GM12878 (cell line): ENCODE measurements around the gene CLEC2A. TPM values are rescaled to one million over a fixed set of nuclear protein-coding genes. Genes with fewer than 3 reads are reported as not detected.

Experiments
- ATAC-seq: fragments of 200-7000 bp; cut with Tn5 transposase; 3 replicates; pipeline ENCODE4 v1.9.1; 2020; ENCODE audit warnings: mild to moderate bottlenecking, moderate library complexity
- BruUV-seq: library from RNA; stranded (reverse); fragments of 400-500 nt; replicated peaks from 2 replicates; lab custom pipeline; 2021; lab: Mats Ljungman, UMichigan
- CTCF ChIA-PET: fragments of 300-600 bp; sonication (Branson Sonifier 250); formaldehyde crosslinking; extraction: SDS; loops from one replicate; lab custom pipeline; 2021; ENCODE audit warnings: inconsistent platforms; lab: Yijun Ruan, JAX
- POLR2A ChIA-PET: fragments of 350-600 bp; formaldehyde crosslinking; extraction: SDS; loops from one replicate; lab custom pipeline; 2021; ENCODE audit warnings: inconsistent platforms; lab: Charles Lee
- RAD21 ChIA-PET: fragments of 300-600 bp; sonication (Branson Sonifier 250); formaldehyde crosslinking; loops from one replicate; lab custom pipeline; 2023; ENCODE audit warnings: antibody characterized with exemption; ENCODE audit not compliant: unreplicated experiment; lab: Charles Lee
- SMC1A ChIA-PET: fragments of 300-600 bp; sonication (Branson Sonifier 250); formaldehyde crosslinking; loops from one replicate; lab custom pipeline; 2023; ENCODE audit not compliant: unreplicated experiment, uncharacterized antibody; lab: Charles Lee
- DNase-seq: peaks from one replicate; pipeline ENCODE4 v3.0.0-alpha.2; 2011; ENCODE audit warnings: low read depth, low spot score
- FAIRE-seq: peaks from 3 replicates; lab custom pipeline; 2011; peaks lifted over from hg19 to GRCh38; lab: Jason Lieb, UNC
- H2AFZ ChIP-seq: 2 replicates; pipeline ENCODE4 v1.6.0; 2011; ENCODE audit warnings: low read depth, low read length, control low read depth; ENCODE audit not compliant: control insufficient read depth
- H3K27ac ChIP-seq: 2 replicates; pipeline ENCODE4 v1.5.1; 2011; ENCODE audit warnings: control low read depth; ENCODE audit not compliant: control insufficient read depth, insufficient read depth
- H3K27me3 ChIP-seq, 2 experiments: replicated peaks in 1 of 2; 2 replicates each; pipeline versions ENCODE4 v1.6.0 to v1.6.1; 2011; ENCODE audit warnings: low read length in 1 of 2; ENCODE audit not compliant: control insufficient read depth in 2 of 2, insufficient read depth in 2 of 2
- H3K36me3 ChIP-seq, 2 experiments: 2 replicates each; pipeline ENCODE4 v1.5.1; 2011; ENCODE audit warnings: low read length in 1 of 2; ENCODE audit not compliant: control insufficient read depth in 2 of 2, insufficient read depth in 2 of 2
- H3K4me1 ChIP-seq: 2 replicates; pipeline ENCODE4 v1.6.1; 2011; ENCODE audit warnings: mild to moderate bottlenecking, low read length, moderate library complexity, mixed read lengths; ENCODE audit not compliant: control insufficient read depth, insufficient read depth
- H3K4me2 ChIP-seq: 2 replicates; pipeline ENCODE4 v1.6.0; 2011; ENCODE audit warnings: control low read depth; ENCODE audit not compliant: control insufficient read depth, insufficient read depth
- H3K4me3 ChIP-seq: fragments of 200-600 bp; sonication (generic); 2 replicates; pipeline ENCODE4 v1.5.1; 2016
- H3K79me2 ChIP-seq: 2 replicates; pipeline ENCODE4 v1.6.0; 2011; ENCODE audit warnings: low read length; ENCODE audit not compliant: control insufficient read depth, insufficient read depth
- H3K9ac ChIP-seq: 2 replicates; pipeline ENCODE4 v1.8.0; 2011; ENCODE audit warnings: low read length, control low read depth, mixed read lengths; ENCODE audit not compliant: control insufficient read depth, insufficient read depth
- H3K9me3 ChIP-seq: replicated peaks from 3 replicates; pipeline ENCODE4 v1.5.1; 2011; ENCODE audit warnings: mild to moderate bottlenecking, low read length; ENCODE audit not compliant: control insufficient read depth, insufficient read depth
- H4K20me1 ChIP-seq: 2 replicates; pipeline ENCODE4 v1.6.0; 2011; ENCODE audit not compliant: control insufficient read depth, insufficient read depth
- CBX5 ChIP-seq: sonication (generic); IDR thresholded peaks from 2 replicates; pipeline ENCODE4 v1.6.1; 2016; ENCODE audit warnings: low read depth, moderate library complexity, mild to moderate bottlenecking, inconsistent platforms
- SUPT20H ChIP-seq: IDR thresholded peaks from 2 replicates; pipeline ENCODE4 v1.6.1; 2011; ENCODE audit warnings: low read depth, mild to moderate bottlenecking, low read length, moderate library complexity, borderline replicate concordance; ENCODE audit not compliant: control insufficient read depth
- USF1 ChIP-seq: IDR thresholded peaks from 2 replicates; pipeline ENCODE4 v1.6.1; 2011; ENCODE audit warnings: borderline replicate concordance, low read depth, mild to moderate bottlenecking, moderate library complexity, mixed read lengths, low read length; ENCODE audit not compliant: insufficient read depth; ENCODE audit errors: extremely low read length
- WGBS: methylation state at CpG from one replicate; pipeline ENCODE4 v1.1.6; 2016; ENCODE audit warnings: low lambda C conversion rate; ENCODE audit not compliant: insufficient replicate concordance, insufficient coverage; ENCODE audit errors: missing lambda C conversion rate; 5-methylcytosine and 5-hydroxymethylcytosine counted together
- in situ Hi-C: fragments of 300-500 bp; cut with MboI; formaldehyde crosslinking; loops from 9 replicates; pipeline ENCODE4 v1.14.3; 2018; ENCODE audit warnings: mixed read lengths
- intact Hi-C: fragments of 100-400 bp; cut with micrococcal nuclease; formaldehyde crosslinking; loops from one replicate; pipeline ENCODE4 v1.14.2; 2022; ENCODE audit not compliant: unreplicated experiment
- polyA plus RNA-seq, 11 experiments: library from polyadenylated mRNA; depleted of rRNA in 4 of 11; unstranded in 6 of 11; stranded (reverse) in 5 of 11; fragments of >200 nt; fragmentation: Nextera tagmentation in 4 of 11; fragmentation: Illumina TruSeq in 1 of 11; extraction: Ambion mirVana in 4 of 11; extraction: Trizol in 1 of 11; gene quantifications; 1 replicate in 1 of 11; 2 replicates in 10 of 11; pipeline versions ENCODE4 v1.2.1 to v1.2.3, GENCODE V29; 2011 to 2016; ENCODE audit warnings: inconsistent platforms in 2 of 11, missing spikeins in 2 of 11, low read depth in 1 of 11
- total RNA-seq, 4 experiments: library from RNA; depleted of rRNA in 3 of 4; stranded (reverse); fragments of >200 nt in 3 of 4; fragmentation: Illumina TruSeq in 1 of 4; extraction: Trizol in 1 of 4; gene quantifications; 2 replicates each; pipeline versions ENCODE4 v1.2.1 to v1.2.3, GENCODE V29; 2013 to 2021
- TF ChIP-seq, protein P1 (sequence below): fragments of 450-650 bp; IDR thresholded peaks from 2 replicates; pipeline ENCODE4 v1.6.1; 2017; ENCODE audit warnings: antibody characterized with exemption, mild to moderate bottlenecking, moderate library complexity

CLEC2A gene
- total and polyA plus RNA-seq, 10 of the 15 experiments (the other 5 are each of a cell fraction or from before 2014, with no cell fraction given) = not detected

DNA sequence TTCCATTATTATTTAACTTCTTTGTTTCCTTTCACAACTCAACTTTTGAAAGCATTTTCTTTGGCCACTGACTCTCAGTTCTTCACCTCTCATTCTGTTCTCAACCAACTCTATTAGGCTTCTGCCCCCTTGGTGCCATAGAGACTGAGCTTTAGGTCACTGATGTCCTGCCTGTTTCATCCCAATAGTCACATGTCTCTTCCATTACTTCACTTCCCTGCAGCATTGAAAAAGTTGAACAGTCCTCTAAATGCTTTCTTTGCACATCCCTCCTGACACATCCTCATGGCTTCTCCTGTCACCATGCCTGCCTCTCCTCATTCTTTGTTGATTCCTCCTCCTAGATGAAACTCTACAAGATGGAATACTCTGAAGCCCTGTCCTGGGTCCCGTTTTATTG, 41.8 kb upstream of the CLEC2A start:
- ChIA-PET RAD21 (no interaction called here), POLR2A (no interaction called here), CTCF (no interaction called here), SMC1A (no interaction called here)
- TF ChIP-seq, protein P1, sequence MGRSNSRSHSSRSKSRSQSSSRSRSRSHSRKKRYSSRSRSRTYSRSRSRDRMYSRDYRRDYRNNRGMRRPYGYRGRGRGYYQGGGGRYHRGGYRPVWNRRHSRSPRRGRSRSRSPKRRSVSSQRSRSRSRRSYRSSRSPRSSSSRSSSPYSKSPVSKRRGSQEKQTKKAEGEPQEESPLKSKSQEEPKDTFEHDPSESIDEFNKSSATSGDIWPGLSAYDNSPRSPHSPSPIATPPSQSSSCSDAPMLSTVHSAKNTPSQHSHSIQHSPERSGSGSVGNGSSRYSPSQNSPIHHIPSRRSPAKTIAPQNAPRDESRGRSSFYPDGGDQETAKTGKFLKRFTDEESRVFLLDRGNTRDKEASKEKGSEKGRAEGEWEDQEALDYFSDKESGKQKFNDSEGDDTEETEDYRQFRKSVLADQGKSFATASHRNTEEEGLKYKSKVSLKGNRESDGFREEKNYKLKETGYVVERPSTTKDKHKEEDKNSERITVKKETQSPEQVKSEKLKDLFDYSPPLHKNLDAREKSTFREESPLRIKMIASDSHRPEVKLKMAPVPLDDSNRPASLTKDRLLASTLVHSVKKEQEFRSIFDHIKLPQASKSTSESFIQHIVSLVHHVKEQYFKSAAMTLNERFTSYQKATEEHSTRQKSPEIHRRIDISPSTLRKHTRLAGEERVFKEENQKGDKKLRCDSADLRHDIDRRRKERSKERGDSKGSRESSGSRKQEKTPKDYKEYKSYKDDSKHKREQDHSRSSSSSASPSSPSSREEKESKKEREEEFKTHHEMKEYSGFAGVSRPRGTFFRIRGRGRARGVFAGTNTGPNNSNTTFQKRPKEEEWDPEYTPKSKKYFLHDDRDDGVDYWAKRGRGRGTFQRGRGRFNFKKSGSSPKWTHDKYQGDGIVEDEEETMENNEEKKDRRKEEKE = no peak
- TF ChIP-seq CBX5 = no peak
- TF ChIP-seq USF1 = no peak
- no peak for TF ChIP-seq SUPT20H
- peaks cover 8% of the 10 kb centered on the region; the same call in 1 of the 3 replicates for H3K9me3 ChIP-seq
- BruUV-seq = no TSS peak
- no peak for ATAC-seq
- no peaks in the 10 kb centered on the region for H3K4me1 ChIP-seq
- peaks cover 0 to 2% of the 10 kb centered on the region in 2 experiments; a peak in 1 of 4 replicates for H3K27me3 ChIP-seq
- no peak overlapping the region for H3K27ac ChIP-seq
- H3K4me2 ChIP-seq = no peak overlapping the region
- no peak overlapping the region for H2AFZ ChIP-seq
- no peak for DNase-seq
- 0% methylated on average over 1 of the region's 1 CpG for WGBS
- intact Hi-C loops (no loop called here), in situ Hi-C loops (no loop called here)
- H3K9ac ChIP-seq = no peak overlapping the region
- H4K20me1 ChIP-seq = no peaks in the 10 kb centered on the region
- H3K36me3 ChIP-seq = no peaks in the 10 kb centered on the region
- no peak overlapping the region for H3K4me3 ChIP-seq
- H3K79me2 ChIP-seq = no peaks in the 10 kb centered on the region
- no peak for FAIRE-seq
